OCI-LY7 (cell line): ENCODE data around the gene RNASEH2A.

Experiments
- EZH2phosphoT487 ChIP-seq: fragments of 200-600 bp; sonication (generic); IDR thresholded peaks from 2 replicates; pipeline ENCODE4 v1.6.1; 2018; ENCODE audit warnings: low read depth, borderline replicate concordance, mild to moderate bottlenecking, mixed run types, antibody characterized with exemption, low read length, moderate library complexity, mixed read lengths
- TF ChIP-seq, protein P1 (sequence below): fragments of 200-600 bp; sonication (generic); conservative IDR thresholded peaks from 2 replicates; pipeline ENCODE4 v1.5.1; 2014; ENCODE audit warnings: mild to moderate bottlenecking, antibody characterized with exemption, low read length, moderate library complexity, mixed read lengths

DNA sequence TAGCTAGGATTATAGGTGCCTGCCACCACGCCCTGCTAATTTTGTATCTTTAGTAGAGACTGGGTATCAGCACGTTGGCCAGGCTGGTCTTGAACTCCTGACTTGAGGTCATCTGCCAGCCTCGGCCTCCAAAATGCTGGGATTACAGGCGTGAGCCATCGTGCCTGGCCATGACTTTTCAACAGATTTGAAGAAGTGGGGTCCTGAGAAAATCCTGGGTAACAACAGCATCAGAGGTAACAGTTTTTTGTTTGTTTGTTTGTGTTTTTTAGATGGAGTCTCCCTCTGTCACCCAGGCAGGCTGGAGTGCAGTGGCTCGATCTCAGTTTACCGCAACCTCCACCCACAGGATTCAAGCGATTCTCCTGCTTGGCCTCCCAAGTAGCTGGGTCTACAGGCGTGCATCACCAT, 11.4 kb upstream of the RNASEH2A start:
- TF ChIP-seq, protein P1, sequence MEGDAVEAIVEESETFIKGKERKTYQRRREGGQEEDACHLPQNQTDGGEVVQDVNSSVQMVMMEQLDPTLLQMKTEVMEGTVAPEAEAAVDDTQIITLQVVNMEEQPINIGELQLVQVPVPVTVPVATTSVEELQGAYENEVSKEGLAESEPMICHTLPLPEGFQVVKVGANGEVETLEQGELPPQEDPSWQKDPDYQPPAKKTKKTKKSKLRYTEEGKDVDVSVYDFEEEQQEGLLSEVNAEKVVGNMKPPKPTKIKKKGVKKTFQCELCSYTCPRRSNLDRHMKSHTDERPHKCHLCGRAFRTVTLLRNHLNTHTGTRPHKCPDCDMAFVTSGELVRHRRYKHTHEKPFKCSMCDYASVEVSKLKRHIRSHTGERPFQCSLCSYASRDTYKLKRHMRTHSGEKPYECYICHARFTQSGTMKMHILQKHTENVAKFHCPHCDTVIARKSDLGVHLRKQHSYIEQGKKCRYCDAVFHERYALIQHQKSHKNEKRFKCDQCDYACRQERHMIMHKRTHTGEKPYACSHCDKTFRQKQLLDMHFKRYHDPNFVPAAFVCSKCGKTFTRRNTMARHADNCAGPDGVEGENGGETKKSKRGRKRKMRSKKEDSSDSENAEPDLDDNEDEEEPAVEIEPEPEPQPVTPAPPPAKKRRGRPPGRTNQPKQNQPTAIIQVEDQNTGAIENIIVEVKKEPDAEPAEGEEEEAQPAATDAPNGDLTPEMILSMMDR: no peak
- no peak for TF ChIP-seq EZH2phosphoT487
